NCI-H69 (cell line): ENCODE data around the gene SHISAL1.
"Not testable (repeated sequence)": the region's sequence is repeated elsewhere in the genome, so short reads cannot be mapped to it uniquely, and the experiment has no call there.

Experiments
- DNase-seq: peaks from one replicate; lab custom pipeline; 2025; lab: John Stamatoyannopoulos, UW

Gene SHISAL1

DNA sequence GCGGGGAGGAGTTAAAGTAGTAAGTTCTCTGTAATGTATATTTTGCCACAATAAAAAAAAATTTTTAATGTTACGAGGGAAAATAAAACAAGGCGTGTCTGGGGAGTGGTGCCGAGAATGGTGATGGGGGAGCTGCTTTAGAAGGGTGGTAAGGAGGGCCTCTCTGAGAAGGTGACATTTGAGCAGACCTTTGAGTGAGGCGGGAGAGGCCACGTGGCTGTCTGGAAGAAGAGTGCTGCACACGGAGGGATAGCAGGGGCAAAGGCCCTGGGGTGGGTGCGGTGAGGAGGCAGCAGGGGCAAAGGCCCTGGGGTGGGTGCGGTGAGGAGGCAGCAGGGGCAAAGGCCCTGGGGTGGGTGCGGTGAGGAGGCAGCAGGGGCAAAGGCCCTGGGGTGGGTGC, 10.4 kb downstream of the SHISAL1 start:
- DNase-seq = not testable (repeated sequence)

GRCh38 chr22:44301039-44301438, 11.7 kb downstream of the SHISAL1 start:
- no peak for DNase-seq

DNA sequence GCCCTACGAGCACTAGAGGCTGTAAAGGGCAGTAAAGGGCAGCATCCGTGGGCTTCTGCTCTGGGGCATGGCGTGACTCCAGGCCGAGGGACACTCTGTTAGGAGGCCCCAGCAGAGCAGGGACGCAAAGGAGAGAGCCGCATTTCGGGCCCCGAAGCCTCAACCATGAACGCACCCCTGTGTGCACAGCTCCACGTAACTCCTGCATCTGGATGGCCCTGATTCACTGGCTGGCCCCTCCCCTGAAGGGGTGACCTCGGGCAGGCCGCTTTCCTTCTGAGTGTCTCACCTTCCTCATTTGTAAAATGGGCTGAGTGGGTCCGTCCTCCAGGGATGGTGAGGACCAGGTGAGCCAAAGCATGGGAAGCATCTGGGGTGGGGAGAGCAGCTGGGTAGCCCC, 13.6 kb downstream of the SHISAL1 start:
- DNase-seq = no peak

DNA sequence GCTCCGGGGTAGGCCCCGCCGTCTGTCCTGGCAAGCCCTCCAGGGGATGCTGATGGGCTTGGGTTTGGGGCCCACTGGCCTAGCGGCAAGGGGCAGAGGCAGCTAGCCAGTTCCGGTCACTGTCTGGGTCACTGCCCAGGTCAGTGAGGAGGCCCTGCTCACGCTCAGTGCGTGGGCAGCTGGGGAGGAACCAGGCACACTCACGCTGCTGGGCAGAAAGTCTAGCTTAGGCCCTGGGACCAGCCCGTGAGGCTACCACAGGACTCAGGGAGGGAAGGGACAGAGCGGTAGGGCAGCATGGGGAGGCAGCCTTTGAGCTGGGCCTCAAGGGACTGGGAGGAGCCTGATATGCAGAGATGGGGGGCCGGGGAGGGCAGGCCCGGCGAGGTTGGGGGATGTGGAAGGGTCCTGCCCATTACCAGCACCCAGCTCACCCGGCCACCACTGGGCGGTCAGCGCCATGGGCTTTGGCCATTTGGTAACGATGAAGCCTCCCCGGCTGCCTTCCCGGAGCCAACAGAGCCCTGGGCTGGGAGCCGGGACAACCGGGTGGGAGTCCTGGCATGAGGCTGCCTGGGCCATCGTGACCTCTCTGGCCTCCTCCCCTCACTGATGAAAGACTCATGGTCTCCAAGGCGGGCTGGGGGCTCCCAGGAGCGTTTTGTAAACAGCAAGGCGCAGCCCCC, 14.2 kb downstream of the SHISAL1 start:
- DNase-seq = no peak

GRCh38 chr22:44297470-44298061, 15.2 kb downstream of the SHISAL1 start:
- no peak for DNase-seq

DNA sequence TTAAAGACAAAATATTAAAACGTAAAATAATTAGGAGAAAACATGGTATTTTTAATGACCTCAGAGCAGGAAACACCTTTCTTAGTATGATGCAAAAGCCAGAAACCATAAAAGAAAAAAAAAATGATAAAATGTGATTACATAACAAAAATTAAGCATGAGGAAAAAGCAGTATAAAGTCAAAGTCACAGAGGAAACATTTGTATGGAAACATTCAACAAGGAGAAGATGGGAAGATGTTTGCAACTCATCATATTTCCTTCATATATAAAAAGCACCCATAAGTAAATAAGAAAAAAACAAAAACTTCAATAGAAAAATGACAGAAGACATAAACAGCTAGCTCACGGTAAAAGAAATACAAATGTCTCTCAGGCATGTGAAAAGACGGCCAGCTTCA, 17.3 kb downstream of the SHISAL1 start:
- no peak for DNase-seq

DNA sequence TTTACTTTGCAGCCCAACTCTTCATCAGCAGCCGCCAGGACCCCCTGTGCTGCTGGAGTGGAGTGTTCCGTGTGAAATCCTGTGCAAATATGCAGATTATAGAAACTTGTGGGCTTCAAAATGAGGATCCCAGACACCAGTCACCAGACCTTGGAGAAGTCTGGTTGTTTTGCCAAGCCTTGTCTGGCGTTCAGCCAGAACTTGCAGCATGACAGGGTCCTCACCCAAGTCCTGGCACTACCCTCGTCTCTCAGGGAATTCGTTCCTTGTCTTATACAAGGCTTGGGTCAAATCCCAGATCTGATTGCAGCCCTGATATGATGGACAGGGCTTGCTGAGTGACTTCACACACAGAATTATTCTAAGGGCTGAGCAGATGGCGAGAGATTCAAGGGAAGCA, 18.9 kb downstream of the SHISAL1 start:
- no peak for DNase-seq

DNA sequence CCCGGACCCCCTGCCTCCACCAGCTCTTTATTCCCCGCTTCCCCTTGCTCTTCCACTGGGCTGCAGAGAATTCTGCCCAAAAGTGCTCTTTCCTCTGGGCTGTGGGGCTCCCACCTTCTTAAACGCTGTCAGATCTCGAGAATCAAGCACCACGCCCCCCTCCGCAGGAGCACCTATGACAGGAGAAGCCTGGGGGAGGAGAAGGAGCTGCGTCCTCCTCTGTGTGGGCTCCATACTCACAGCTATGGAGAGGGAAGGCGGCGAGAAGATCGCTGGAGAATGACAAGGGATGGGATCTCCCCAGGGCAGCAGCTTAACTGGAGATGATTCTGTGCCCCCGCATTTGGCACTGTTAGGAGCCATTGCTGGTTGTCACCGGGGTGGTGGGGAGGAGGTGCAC, 19.7 kb downstream of the SHISAL1 start:
- no peak for DNase-seq

DNA sequence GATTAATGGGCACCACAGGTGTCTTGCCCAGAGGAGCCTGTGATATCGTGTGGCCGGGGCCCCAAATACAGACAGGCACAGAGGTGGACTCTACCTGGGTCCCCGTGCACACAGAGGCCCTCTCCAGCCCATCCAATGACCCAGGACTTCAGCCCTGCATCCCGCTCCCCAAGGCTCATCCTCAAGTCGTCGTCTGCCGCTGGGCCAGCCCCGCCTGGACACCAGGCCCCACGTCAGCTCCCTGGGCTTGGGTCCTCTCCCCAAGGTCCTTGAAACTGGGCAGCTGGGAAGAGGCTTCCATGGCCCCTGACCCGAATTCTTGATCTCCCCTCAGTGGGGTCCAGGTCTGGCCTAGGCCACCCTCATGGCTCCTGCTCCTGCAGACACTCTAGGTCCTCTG, 20.2 kb downstream of the SHISAL1 start:
- no peak for DNase-seq

DNA sequence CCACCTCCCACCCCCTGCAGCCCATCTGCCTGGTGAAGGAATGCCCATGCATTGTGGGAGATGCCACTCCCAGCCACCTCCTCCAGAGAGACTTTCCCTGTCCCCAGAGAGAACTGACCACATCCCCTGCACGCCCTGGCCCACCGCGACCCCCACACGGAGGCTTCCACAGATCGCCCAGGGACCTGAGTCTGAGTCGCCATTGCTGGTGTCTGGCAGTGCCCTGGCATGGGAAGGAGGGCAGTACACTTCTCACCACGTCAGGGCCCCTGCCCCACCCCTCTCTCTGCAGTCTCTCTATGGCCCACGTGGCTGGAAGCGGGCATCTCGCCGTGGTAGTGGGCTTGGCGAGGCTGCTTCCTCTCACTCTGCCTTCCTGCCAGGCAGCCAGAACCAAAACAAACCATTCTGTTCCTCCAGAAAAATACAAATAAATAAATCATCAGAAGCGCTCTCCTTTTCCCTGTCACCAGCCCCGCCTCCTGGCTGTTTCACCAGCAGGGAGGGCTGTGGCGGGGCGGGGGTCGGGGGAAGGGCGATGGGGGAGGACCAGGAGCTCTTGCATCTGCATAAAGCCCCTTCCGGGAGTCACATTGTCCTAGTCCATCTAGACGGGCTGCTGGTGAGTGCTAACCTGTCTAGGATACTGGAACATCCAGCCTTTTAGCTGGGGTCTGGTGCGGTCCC, 20.9 kb downstream of the SHISAL1 start:
- peak; percentile 21 for DNase-seq

DNA sequence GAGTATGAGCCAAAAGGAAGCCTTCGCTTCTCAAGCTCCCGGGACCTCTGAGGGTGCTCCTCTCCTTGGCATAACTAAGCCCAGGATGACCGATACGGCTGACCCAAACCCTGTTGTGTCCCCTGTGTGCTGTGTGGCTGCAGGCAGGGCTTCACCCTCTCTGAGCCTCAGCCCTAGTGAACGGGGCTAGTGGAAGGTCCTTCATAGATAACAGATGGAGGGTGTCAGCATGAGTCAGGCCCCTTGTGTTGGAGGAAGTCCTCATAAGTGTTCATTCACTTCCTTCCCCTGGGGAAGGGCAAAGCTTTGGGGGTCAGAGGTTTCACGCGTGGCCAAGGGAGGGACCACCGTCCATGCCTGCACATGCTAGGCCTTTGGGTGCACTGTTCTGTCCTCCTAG, 21.5 kb downstream of the SHISAL1 start:
- no peak for DNase-seq

DNA sequence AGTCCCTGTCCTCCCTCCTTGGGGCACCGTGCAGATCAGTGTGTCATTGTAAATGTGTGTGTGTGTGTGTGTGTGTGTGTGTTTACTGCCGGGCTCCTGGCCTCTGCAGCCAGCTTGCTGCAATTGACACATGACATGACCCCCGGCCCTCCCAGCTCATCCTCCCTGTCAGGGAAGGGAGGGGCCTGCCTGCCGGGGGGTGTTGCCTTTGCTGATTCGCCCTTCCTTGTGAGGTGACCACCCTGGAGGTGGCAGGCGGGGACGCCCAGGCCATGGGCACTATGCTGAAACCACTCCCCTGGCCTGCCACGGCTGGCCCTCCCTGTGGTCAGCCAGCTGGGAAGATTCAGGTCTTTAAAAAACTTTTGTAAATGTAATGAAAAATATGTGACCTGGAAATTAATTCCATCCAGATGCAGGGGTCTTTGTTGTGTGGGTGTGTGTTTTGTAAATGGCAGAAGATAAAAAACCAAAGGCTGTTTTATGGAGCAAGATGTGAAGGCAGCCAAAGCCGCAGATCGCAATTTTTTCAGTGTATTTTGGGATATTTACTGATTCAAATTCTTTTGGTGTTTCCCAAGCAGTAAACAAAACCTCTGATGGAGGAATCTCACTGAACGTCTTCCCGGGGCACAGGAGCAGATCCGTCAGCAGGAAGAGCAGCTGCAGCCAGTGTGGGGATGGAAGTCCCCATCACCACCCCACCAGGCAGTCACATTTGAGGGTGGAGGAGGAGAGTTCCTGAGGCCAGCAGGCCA, 23.2 kb downstream of the SHISAL1 start:
- no peak for DNase-seq

- DNase-seq = no peak
Measured at GRCh38 chr22:44288913-44289312, 23.8 kb downstream of the SHISAL1 start.

DNA sequence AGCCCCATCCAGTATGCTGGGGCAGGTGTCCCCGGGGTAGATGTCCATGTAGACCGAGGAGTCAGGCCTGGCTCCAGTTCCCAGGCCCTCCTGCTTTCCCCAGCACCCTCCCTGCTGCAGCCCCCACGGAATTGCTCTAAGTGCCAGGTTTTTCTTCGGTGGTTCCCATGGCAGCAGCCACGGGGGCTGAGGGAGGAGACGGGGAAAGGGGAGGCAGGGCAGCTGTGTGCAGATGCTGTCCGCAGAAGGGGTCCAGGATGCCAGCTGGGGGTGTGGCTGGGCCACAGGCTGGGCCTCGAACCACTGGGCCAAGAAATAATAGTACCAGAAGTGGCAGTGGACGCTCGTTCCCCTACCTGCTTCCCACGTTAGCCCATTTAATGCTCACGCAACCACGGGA, 25.0 kb downstream of the SHISAL1 start:
- DNase-seq = no peak

GRCh38 chr22:44287121-44287693, 25.5 kb downstream of the SHISAL1 start:
- DNase-seq = no peak

GRCh38 chr22:44286646-44287045, 26.1 kb downstream of the SHISAL1 start:
- no peak for DNase-seq

- DNase-seq = no peak
Measured at GRCh38 chr22:44284711-44285110, 28.0 kb downstream of the SHISAL1 start.

GRCh38 chr22:44281768-44282637, 30.7 kb downstream of the SHISAL1 start:
- peak; percentile 18 for DNase-seq

GRCh38 chr22:44280665-44281188, 32.0 kb downstream of the SHISAL1 start:
- DNase-seq = no peak

DNA sequence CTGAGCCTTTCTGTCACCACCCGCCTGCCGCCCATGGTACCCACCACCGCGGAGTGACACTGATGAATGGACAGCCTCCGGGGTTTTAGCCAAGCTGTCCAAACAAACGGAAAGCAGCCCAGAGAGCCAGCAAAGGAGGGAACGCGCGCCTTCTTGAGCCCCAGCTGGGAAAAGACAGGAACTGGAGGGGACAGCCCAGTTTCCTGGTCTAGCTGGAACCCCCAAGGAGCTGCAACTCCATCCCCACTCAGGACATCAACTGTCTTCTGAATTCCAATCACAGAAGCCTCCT, 33.7 kb downstream of the SHISAL1 start:
- DNase-seq = peak; percentile 89
